Sigmoid colon (tissue), 4 donors: ENCODE results near the gene ATAT1.

ENCODE experiments used
- EP300 ChIP-seq, 4 donors: sonication (generic); formaldehyde crosslinking; IDR thresholded peaks; one replicate each; pipeline ENCODE4 v1.6.1; 2017; ENCODE audit warnings: antibody characterized with exemption in 4 of 4
- POLR2A ChIP-seq, 2 donors: fragments of 450-650 bp; IDR thresholded peaks; one replicate each; pipeline ENCODE4 v1.6.1; 2016; ENCODE audit warnings: antibody characterized with exemption in 2 of 2, mild to moderate bottlenecking in 2 of 2, moderate library complexity in 2 of 2
- POLR2AphosphoS5 ChIP-seq, 4 donors: sonication (generic); formaldehyde crosslinking; IDR thresholded peaks; one replicate each; pipeline ENCODE4 v1.6.1; 2017; ENCODE audit warnings: antibody characterized with exemption in 4 of 4
- TF ChIP-seq, protein P1 (sequence below), 4 experiments: fragments of 450-650 bp in 3 of 4; fragments of 200-600 bp in 1 of 4; IDR thresholded peaks; one replicate each; pipeline ENCODE4 v1.5.1; 2016 to 2019; ENCODE audit warnings: antibody characterized with exemption in 4 of 4, mild to moderate bottlenecking in 3 of 4, moderate library complexity in 2 of 4

DNA sequence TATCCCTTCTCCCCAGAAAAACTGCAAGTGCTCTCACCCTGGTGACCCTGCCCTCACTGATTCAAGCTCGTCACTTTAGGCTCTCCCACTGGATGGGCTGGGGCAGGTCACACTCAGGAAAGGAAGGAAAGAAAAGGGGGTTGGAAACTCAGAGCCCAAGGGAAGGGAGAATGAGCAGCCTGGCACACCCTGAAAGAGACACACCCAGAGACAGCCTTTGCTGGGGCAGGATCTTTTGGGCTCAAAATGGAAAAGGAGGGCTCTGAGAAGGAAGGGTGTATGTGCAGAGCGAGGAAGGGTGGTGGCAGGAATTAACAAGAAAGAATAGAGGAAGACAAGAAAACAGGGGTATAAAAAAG lies 57.3 kb downstream of the ATAT1 start:
- no peak for TF ChIP-seq POLR2AphosphoS5 (IDR thresholded peaks at IDR 0.05)
- TF ChIP-seq, protein P1, sequence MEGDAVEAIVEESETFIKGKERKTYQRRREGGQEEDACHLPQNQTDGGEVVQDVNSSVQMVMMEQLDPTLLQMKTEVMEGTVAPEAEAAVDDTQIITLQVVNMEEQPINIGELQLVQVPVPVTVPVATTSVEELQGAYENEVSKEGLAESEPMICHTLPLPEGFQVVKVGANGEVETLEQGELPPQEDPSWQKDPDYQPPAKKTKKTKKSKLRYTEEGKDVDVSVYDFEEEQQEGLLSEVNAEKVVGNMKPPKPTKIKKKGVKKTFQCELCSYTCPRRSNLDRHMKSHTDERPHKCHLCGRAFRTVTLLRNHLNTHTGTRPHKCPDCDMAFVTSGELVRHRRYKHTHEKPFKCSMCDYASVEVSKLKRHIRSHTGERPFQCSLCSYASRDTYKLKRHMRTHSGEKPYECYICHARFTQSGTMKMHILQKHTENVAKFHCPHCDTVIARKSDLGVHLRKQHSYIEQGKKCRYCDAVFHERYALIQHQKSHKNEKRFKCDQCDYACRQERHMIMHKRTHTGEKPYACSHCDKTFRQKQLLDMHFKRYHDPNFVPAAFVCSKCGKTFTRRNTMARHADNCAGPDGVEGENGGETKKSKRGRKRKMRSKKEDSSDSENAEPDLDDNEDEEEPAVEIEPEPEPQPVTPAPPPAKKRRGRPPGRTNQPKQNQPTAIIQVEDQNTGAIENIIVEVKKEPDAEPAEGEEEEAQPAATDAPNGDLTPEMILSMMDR (IDR thresholded peaks at IDR 0.05) = no peak
- TF ChIP-seq POLR2A (IDR thresholded peaks at IDR 0.05) = no peak
- no peak for TF ChIP-seq EP300 (IDR thresholded peaks at IDR 0.05)
